Skeletal muscle tissue (tissue), 4 donors: ENCODE results near the gene MUC20. TPM values are rescaled to one million over a fixed set of nuclear protein-coding genes. Genes with fewer than 3 reads are reported as not detected.

ENCODE experiments used
- H3K27ac ChIP-seq: one replicate; pipeline ENCODE4 v1.7.0; 2013; ENCODE audit warnings: mild to moderate bottlenecking, low read depth, low read length, inconsistent platforms
- H3K27me3 ChIP-seq, 3 donors: one replicate each; pipeline ENCODE4 v1.7.0; 2013; ENCODE audit warnings: low read length in 3 of 3; ENCODE audit not compliant: control insufficient read depth in 3 of 3, insufficient read depth in 3 of 3
- H3K36me3 ChIP-seq, 3 donors: one replicate each; pipeline ENCODE4 v1.7.0; 2013; ENCODE audit warnings: low read length in 3 of 3; ENCODE audit not compliant: control insufficient read depth in 3 of 3, insufficient read depth in 3 of 3
- H3K4me1 ChIP-seq, 3 donors: one replicate each; pipeline ENCODE4 v1.7.0; 2013; ENCODE audit warnings: low read length in 3 of 3, mild to moderate bottlenecking in 3 of 3; ENCODE audit not compliant: control insufficient read depth in 3 of 3, insufficient read depth in 3 of 3
- H3K4me3 ChIP-seq, 3 donors: one replicate each; pipeline ENCODE4 v1.7.0; 2013; ENCODE audit warnings: low read length in 3 of 3
- H3K9ac ChIP-seq, 3 donors: one replicate each; pipeline ENCODE4 v1.7.0; 2013; ENCODE audit warnings: low read length in 3 of 3, mild to moderate bottlenecking in 3 of 3, moderate library complexity in 2 of 3, low read depth in 1 of 3
- H3K9me3 ChIP-seq, 3 donors: one replicate each; pipeline ENCODE4 v1.7.0; 2013; ENCODE audit warnings: low read length in 3 of 3; ENCODE audit not compliant: control insufficient read depth in 3 of 3
- total RNA-seq: library from RNA; depleted of rRNA; stranded (reverse); fragments of >200 nt; gene quantifications from one replicate; pipeline ENCODE4 v1.2.3, GENCODE V29; 2014
- donor health status: Osteomylitis.

MUC20 gene
- total RNA-seq, 1 donor from 2014 or later, result 1.0 TPM

DNA sequence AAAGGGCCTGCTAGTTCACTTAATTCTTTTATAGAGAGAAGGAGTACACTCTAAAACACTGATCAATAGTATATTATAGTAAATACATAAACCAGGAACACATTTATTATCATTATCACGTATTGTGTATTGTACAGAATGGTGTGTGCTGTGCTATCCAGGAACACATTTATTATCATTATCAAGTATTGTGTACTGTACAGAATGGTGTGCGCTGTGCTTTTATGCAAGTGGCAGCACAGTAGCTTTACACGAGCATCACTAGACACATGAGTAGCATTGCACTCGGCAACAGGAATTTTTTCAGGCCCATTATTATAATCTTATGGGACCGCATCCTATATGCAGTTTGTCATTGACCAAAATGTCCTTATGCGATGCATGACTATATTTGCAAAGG is 20.9 kb upstream of the MUC20 start:
- no peak overlapping the region for H3K9ac ChIP-seq

GRCh38 chr3:195700319-195700718 is 20.5 kb upstream of the MUC20 start:
- Histone ChIP-seq H3K4me3 (no peak overlapping the region), H3K4me1 (peaks cover 0 to 8% (median 2%) of the 10 kb centered on the region in 3 donors), H3K27me3 (no peaks in the 10 kb centered on the region), H3K9me3 (no peaks in the 10 kb centered on the region), H3K36me3 (peaks cover 2 to 10% (median 4%) of the 10 kb centered on the region in 3 donors), H3K9ac (no peak overlapping the region), H3K27ac (no peak overlapping the region)

More for the DNA sequence above, 20.9 kb upstream of the MUC20 start:
- Histone ChIP-seq H3K4me1 (peaks cover 0 to 8% (median 2%) of the 10 kb centered on the region in 3 donors), H3K9me3 (no peaks in the 10 kb centered on the region), H3K4me3 (no peak overlapping the region), H3K27ac (no peak overlapping the region), H3K27me3 (no peaks in the 10 kb centered on the region), H3K36me3 (peaks cover 3 to 10% (median 6%) of the 10 kb centered on the region in 3 donors)

GRCh38 chr3:195701042-195701915 is 19.5 kb upstream of the MUC20 start:
- Histone ChIP-seq H3K9ac (no peak overlapping the region), H3K36me3 (peaks cover 2 to 10% (median 4%) of the 10 kb centered on the region in 3 donors), H3K27ac (no peak overlapping the region), H3K4me1 (peaks cover 0 to 8% (median 2%) of the 10 kb centered on the region in 3 donors), H3K9me3 (no peaks in the 10 kb centered on the region), H3K27me3 (no peaks in the 10 kb centered on the region), H3K4me3 (no peak overlapping the region)

DNA sequence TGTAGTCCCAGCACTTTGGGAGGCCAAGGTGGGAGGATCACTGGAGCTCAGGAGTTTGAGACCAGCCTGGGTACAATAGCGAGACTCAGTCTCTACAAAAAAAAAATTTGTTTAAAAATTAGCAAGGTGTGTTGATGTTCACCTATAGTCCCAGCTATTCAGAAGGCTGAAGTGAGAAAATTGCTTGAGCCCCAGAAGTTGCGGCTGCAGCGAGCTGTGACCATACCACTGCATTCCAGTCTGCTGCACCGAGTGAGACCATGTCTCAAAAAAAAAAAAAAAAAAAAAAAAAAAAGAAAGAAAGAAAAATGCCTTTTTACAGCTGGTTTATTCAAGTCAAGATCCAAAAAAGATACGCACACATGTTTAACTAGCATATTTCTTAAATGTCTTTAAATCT is 17.0 kb upstream of the MUC20 start:
- no peaks in the 10 kb centered on the region for H3K9me3 ChIP-seq
- H3K9ac ChIP-seq, result no peak overlapping the region
- H3K36me3 ChIP-seq, result peaks cover 8 to 14% (median 9%) of the 10 kb centered on the region in 3 donors
- H3K27ac ChIP-seq, result no peak overlapping the region
- no peak overlapping the region for H3K4me3 ChIP-seq
- no peaks in the 10 kb centered on the region for H3K4me1 ChIP-seq
- H3K27me3 ChIP-seq, result no peaks in the 10 kb centered on the region

DNA sequence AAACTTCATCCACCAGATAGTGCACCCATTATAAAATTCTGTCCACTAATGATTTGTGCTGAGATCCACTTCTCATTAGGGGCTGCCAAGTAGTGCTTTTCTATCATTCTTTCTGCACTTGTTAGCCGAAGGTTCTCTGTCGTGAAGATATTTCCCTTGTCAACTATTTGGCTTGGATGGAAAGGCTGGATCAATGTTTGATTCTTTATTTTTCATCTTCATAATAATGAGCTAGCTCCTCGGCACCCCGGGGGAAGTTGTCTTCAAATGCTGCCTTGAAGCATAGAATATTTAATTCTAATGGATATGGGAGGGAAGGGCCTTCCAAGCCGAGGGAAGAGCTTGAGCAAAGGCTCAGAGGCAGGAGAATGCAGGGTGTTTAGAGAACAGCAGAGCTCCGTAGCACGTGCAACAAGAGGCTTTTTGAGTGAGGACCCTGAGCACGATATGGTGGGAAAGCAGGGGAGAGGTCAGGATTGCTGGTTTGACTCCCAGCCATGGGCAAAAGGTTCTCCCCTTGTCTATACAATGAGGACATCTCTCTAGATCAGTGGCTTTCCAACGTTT is 16.3 kb upstream of the MUC20 start:
- no peaks in the 10 kb centered on the region for H3K4me1 ChIP-seq
- H3K9me3 ChIP-seq, result no peaks in the 10 kb centered on the region
- H3K4me3 ChIP-seq, result no peak overlapping the region
- H3K36me3 ChIP-seq, result peaks cover 15 to 19% (median 16%) of the 10 kb centered on the region in 3 donors
- H3K27ac ChIP-seq, result no peak overlapping the region
- H3K9ac ChIP-seq, result no peak overlapping the region
- no peaks in the 10 kb centered on the region for H3K27me3 ChIP-seq

DNA sequence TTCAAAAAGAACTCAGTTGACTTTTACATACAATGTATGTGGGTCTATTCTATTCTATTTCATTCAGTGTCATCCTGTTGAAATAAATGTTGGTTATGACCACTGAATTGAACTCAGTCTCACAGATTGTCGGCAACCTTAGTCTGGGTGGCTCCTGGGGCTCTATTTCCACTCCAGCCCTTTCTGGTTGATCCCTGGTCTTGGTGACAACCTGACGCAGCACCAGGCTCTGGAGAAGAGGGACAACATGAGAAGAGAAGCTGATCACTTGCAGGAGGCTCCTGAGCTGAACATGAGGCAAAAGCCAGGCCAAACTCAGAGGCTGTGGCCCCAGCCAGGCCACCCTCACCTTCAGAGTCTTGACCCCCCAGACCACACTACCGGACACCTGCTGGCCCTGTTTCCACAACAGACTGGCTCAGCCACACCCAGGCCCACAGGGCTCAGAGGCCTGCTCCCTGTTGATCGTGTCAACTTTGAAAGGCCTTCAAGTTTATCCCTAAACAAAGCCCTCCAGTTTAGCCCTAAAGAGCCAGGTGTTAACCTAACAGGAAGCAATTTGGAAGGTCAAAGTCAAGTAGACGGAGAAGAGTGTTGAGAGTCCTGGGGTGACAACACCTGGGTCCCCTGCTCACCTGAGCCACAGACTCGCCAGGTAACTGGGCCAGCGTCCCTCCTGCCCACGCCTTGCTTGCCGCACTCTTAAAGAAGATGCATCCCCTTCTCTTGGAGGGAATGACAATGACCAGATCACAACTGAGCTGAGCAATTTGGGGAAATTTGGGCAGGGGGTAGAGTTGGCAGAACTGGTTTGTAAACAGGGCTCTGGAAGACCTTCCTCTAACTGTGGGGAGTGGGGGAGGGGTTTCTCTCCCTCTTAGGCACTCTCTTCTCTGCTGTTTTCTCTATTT is 15.4 kb upstream of the MUC20 start:
- Histone ChIP-seq H3K9ac (no peak overlapping the region), H3K27me3 (no peaks in the 10 kb centered on the region), H3K9me3 (no peaks in the 10 kb centered on the region), H3K36me3 (peaks cover 20 to 23% (median 22%) of the 10 kb centered on the region in 3 donors), H3K4me1 (no peaks in the 10 kb centered on the region), H3K4me3 (no peak overlapping the region), H3K27ac (no peak overlapping the region)

GRCh38 chr3:195708061-195708460 is 12.7 kb upstream of the MUC20 start:
- no peaks in the 10 kb centered on the region for H3K4me1 ChIP-seq
- no peaks in the 10 kb centered on the region for H3K9me3 ChIP-seq
- H3K4me3 ChIP-seq, result no peak overlapping the region
- peaks cover 31 to 38% (median 33%) of the 10 kb centered on the region in 3 donors for H3K36me3 ChIP-seq
- no peak overlapping the region for H3K9ac ChIP-seq
- no peak overlapping the region for H3K27ac ChIP-seq
- H3K27me3 ChIP-seq, result no peaks in the 10 kb centered on the region

DNA sequence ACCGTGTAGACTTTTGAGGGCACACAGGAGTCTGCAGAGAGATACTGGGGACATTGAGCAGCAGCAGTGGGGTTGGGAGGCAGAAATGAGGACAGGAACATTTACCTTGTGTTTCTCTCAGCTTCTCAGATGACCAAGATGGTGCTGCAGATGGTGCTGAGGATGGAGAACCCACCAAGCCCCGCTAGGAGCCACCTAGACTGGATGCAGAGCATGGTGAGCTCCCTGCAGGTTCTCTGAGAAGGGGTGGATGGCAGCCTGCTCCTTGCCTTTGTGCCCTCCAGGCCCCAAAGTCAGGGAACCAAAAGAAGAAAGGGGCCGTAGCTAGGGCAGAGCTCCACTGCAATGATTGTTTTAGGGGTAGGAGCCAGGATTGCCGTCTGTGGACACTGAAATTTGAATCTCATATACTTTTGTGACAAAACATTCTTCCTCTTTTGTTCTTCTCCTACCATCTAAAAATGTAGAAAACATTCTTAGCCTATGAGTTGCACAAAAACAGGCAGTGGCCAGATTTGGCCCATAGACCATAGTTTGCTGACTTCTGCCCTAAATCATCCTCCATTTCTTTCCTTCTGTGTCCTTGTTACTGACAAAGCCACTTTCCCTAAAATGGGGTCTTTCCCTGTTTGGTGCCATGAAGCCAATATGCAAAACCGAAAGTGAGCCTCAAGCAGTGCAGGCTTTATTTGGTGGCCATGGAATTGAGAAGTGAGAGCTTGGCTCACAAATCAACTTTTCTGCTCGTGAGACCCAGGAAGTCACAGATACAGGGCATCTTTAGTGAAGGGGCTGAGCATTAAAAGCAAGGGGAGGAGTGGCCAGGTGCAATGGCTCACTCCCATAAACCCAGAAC is 11.9 kb upstream of the MUC20 start:
- Histone ChIP-seq H3K36me3 (peaks cover 31 to 38% (median 33%) of the 10 kb centered on the region in 3 donors), H3K9me3 (no peaks in the 10 kb centered on the region), H3K4me3 (no peak overlapping the region), H3K4me1 (no peaks in the 10 kb centered on the region), H3K9ac (no peak overlapping the region), H3K27ac (no peak overlapping the region), H3K27me3 (no peaks in the 10 kb centered on the region)

GRCh38 chr3:195709676-195710085 is 11.1 kb upstream of the MUC20 start:
- no peaks in the 10 kb centered on the region for H3K27me3 ChIP-seq
- H3K4me3 ChIP-seq, result no peak overlapping the region
- no peaks in the 10 kb centered on the region for H3K9me3 ChIP-seq
- H3K9ac ChIP-seq, result no peak overlapping the region
- H3K27ac ChIP-seq, result no peak overlapping the region
- no peaks in the 10 kb centered on the region for H3K4me1 ChIP-seq
- peaks cover 35 to 42% (median 38%) of the 10 kb centered on the region in 3 donors for H3K36me3 ChIP-seq
